22Rv1 (cell line): ENCODE measurements around the gene CHMP3.
"Not testable (repeated sequence)": the region's sequence is repeated elsewhere in the genome, so short reads cannot be mapped to it uniquely, and the experiment has no call there.

Experiments used
- H3K27ac ChIP-seq: fragments of 450-650 bp; 2 replicates; pipeline ENCODE4 v1.5.1; 2017
- CTCF ChIP-seq: fragments of 450-650 bp; IDR thresholded peaks from 2 replicates; pipeline ENCODE4 v1.5.1; 2017; ENCODE audit warnings: mild to moderate bottlenecking
- ZFX ChIP-seq: fragments of 450-650 bp; IDR thresholded peaks from 2 replicates; pipeline ENCODE4 v1.6.1; 2017; ENCODE audit warnings: antibody characterized with exemption, borderline replicate concordance

Gene CHMP3

GRCh38 chr2:86512892-86513291 lies 50.4 kb downstream of the CHMP3 start:
- TF ChIP-seq ZFX, result no peak
- no peak for TF ChIP-seq CTCF
- no peak overlapping the region for H3K27ac ChIP-seq

GRCh38 chr2:86512034-86512433 lies 51.2 kb downstream of the CHMP3 start:
- TF ChIP-seq ZFX (no peak), CTCF (no peak)
- H3K27ac ChIP-seq, result no peak overlapping the region

- no peak overlapping the region for H3K27ac ChIP-seq
- TF ChIP-seq CTCF (no peak), ZFX (no peak)
Measured at GRCh38 chr2:86510436-86510933, 52.8 kb downstream of the CHMP3 start.

- TF ChIP-seq ZFX (no peak), CTCF (no peak)
- H3K27ac ChIP-seq, result no peak overlapping the region
Measured at GRCh38 chr2:86507600-86507999, 55.6 kb downstream of the CHMP3 start.

GRCh38 chr2:86500325-86501083 lies 62.7 kb downstream of the CHMP3 start:
- no peak for TF ChIP-seq CTCF

GRCh38 chr2:86499326-86499725 lies 63.9 kb downstream of the CHMP3 start:
- no peak overlapping the region for H3K27ac ChIP-seq
- no peak for TF ChIP-seq CTCF
- no peak for TF ChIP-seq ZFX

More at GRCh38 chr2:86500325-86501083, 62.7 kb downstream of the CHMP3 start:
- H3K27ac ChIP-seq, result no peak overlapping the region

GRCh38 chr2:86498468-86499260 lies 64.6 kb downstream of the CHMP3 start:
- TF ChIP-seq CTCF (no peak), ZFX (no peak)
- H3K27ac ChIP-seq, result no peak overlapping the region

- not testable (repeated sequence) for H3K27ac ChIP-seq
Measured at GRCh38 chr2:86496391-86496790, 66.9 kb downstream of the CHMP3 start.
